Progenitor cell of endocrine pancreas (in vitro differentiated cells): Measurements from ENCODE around the gene LAPTM5. TPM values are rescaled to one million over a fixed set of nuclear protein-coding genes. Genes with fewer than 3 reads are reported as not detected.

ENCODE experiments used
- DNase-seq: peaks from one replicate; pipeline ENCODE4 v3.0.0; 2021; ENCODE audit warnings: low spot score; ENCODE audit not compliant: unreplicated experiment
- H3K27ac Mint-ChIP-seq: 2 replicates; pipeline ENCODE4 v1.8.0; 2021; ENCODE audit warnings: mild to moderate bottlenecking, moderate library complexity, mixed read lengths
- H3K27me3 Mint-ChIP-seq: 2 replicates; pipeline ENCODE4 v1.8.0; 2021; ENCODE audit warnings: mixed read lengths
- H3K36me3 Mint-ChIP-seq: 2 replicates; pipeline ENCODE4 v1.8.0; 2022; ENCODE audit warnings: mixed read lengths; ENCODE audit not compliant: insufficient read depth
- H3K4me1 Mint-ChIP-seq: 2 replicates; pipeline ENCODE4 v1.8.0; 2021; ENCODE audit warnings: low read depth, mixed read lengths
- H3K4me3 Mint-ChIP-seq: 2 replicates; pipeline ENCODE4 v1.8.0; 2021; ENCODE audit warnings: low read depth, mild to moderate bottlenecking, moderate library complexity, mixed read lengths
- H3K9me3 Mint-ChIP-seq: 2 replicates; pipeline ENCODE4 v1.8.0; 2021; ENCODE audit warnings: low read depth, mixed read lengths
- CTCF ChIP-seq: fragments of 200-600 bp; sonication (generic); IDR thresholded peaks from one replicate; pipeline ENCODE4 v1.5.0; 2021; ENCODE audit warnings: antibody characterized with exemption, mild to moderate bottlenecking; ENCODE audit not compliant: unreplicated experiment
- total RNA-seq: library from RNA; stranded (reverse); gene quantifications from 2 replicates; pipeline ENCODE4 v1.2.1, GENCODE V29; 2021

The LAPTM5 gene
- total RNA-seq, 1 donor from 2014 or later = not detected

GRCh38 chr1:30742300-30742962 is 15.1 kb downstream of the LAPTM5 start:
- no peak for DNase-seq
- no peak overlapping the region for H3K4me3 Mint-ChIP-seq
- peaks cover 2% of the 10 kb centered on the region for H3K9me3 Mint-ChIP-seq
- peaks cover 14% of the 10 kb centered on the region for H3K27me3 Mint-ChIP-seq
- no peak overlapping the region for H3K27ac Mint-ChIP-seq
- TF ChIP-seq CTCF = no peak
- peaks cover 5% of the 10 kb centered on the region for H3K4me1 Mint-ChIP-seq
- H3K36me3 Mint-ChIP-seq = no peaks in the 10 kb centered on the region

- H3K4me1 Mint-ChIP-seq = peaks cover 3% of the 10 kb centered on the region
- TF ChIP-seq CTCF = no peak
- H3K27ac Mint-ChIP-seq = no peak overlapping the region
- DNase-seq = no peak
- H3K27me3 Mint-ChIP-seq = peaks cover 14% of the 10 kb centered on the region
- peaks cover 2% of the 10 kb centered on the region for H3K9me3 Mint-ChIP-seq
- H3K4me3 Mint-ChIP-seq = no peak overlapping the region
- no peaks in the 10 kb centered on the region for H3K36me3 Mint-ChIP-seq
These were observed 16.2 kb downstream of the LAPTM5 start for GRCh38 chr1:30741239-30741894.

- no peak overlapping the region for H3K27ac Mint-ChIP-seq
- H3K27me3 Mint-ChIP-seq = peaks cover 18% of the 10 kb centered on the region
- no peak for TF ChIP-seq CTCF
- no peaks in the 10 kb centered on the region for H3K36me3 Mint-ChIP-seq
- H3K9me3 Mint-ChIP-seq = peaks cover 2% of the 10 kb centered on the region
- DNase-seq = no peak
- H3K4me3 Mint-ChIP-seq = no peak overlapping the region
- peaks cover 2% of the 10 kb centered on the region for H3K4me1 Mint-ChIP-seq
These were observed 17.0 kb downstream of the LAPTM5 start for GRCh38 chr1:30740251-30741238.

GRCh38 chr1:30739601-30740000 is 18.0 kb downstream of the LAPTM5 start:
- Mint-ChIP-seq H3K27me3 (peaks cover 18% of the 10 kb centered on the region), H3K4me3 (no peak overlapping the region)

More at GRCh38 chr1:30739601-30740000, 18.0 kb downstream of the LAPTM5 start:
- no peak for TF ChIP-seq CTCF
- peaks cover 2% of the 10 kb centered on the region for H3K9me3 Mint-ChIP-seq
- DNase-seq = no peak
- peaks cover 2% of the 10 kb centered on the region for H3K4me1 Mint-ChIP-seq
- no peaks in the 10 kb centered on the region for H3K36me3 Mint-ChIP-seq
- no peak overlapping the region for H3K27ac Mint-ChIP-seq
